K562 (cell line): Measurements from ENCODE around the gene TAF9B. TPM values are rescaled to one million over a fixed set of nuclear protein-coding genes. Genes with fewer than 3 reads are reported as not detected.

ENCODE experiments used
- ATAC-seq: fragments of 200-7000 bp; cut with Tn5 transposase; 3 replicates; pipeline ENCODE4 v1.9.1; 2020; ENCODE audit warnings: moderate library complexity
- BruUV-seq: library from RNA; stranded (reverse); fragments of 400-500 nt; replicated peaks from 2 replicates; lab custom pipeline; 2021; lab: Mats Ljungman, UMichigan
- CTCF ChIA-PET: fragments of 300-600 bp; formaldehyde crosslinking; extraction: SDS; loops from one replicate; lab custom pipeline; 2021; ENCODE audit warnings: low intra/inter-chr PET ratio; lab: Yijun Ruan, JAX
- POLR2A ChIA-PET: fragments of 300-600, 350-650 bp; sonication (Branson Sonifier 250); formaldehyde crosslinking; extraction: SDS; loops from one replicate; lab custom pipeline; 2021; ENCODE audit warnings: antibody characterized with exemption, inconsistent platforms; lab: Yijun Ruan, JAX
- DNase-seq, 4 experiments: peaks; one replicate each; pipeline versions ENCODE4 v3.0.0 to v3.0.0-alpha.2; 2011 to 2018; ENCODE audit warnings: low spot score in 3 of 4, mixed read lengths in 3 of 4; ENCODE audit errors: extremely low read depth in 1 of 4
- FAIRE-seq: peaks from 2 replicates; lab custom pipeline; 2011; peaks lifted over from hg19 to GRCh38; lab: Jason Lieb, UNC
- H2AFZ ChIP-seq: 2 replicates; pipeline ENCODE4 v1.6.0; 2011; ENCODE audit warnings: low read depth, low read length, control low read depth, inconsistent platforms
- H3K27ac ChIP-seq: fragments of 200-600 bp; 3 replicates; pipeline ENCODE4 v1.8.0; 2011; ENCODE audit warnings: low read depth, mild to moderate bottlenecking, control low read depth, inconsistent platforms, low read length, moderate library complexity, mixed read lengths; ENCODE audit errors: extremely low read depth
- H3K27me3 ChIP-seq, 2 experiments: fragments of 300-600 bp in 1 of 2; 2 replicates in 1 of 2; 3 replicates in 1 of 2; pipeline versions ENCODE4 v1.6.0 to v1.8.0; 2011; ENCODE audit warnings: inconsistent platforms in 2 of 2, low read length in 2 of 2, mild to moderate bottlenecking in 1 of 2, mixed read lengths in 1 of 2, moderate library complexity in 1 of 2; ENCODE audit not compliant: control insufficient read depth in 2 of 2, insufficient read depth in 2 of 2
- H3K36me3 ChIP-seq: fragments of 300-600 bp; 3 replicates; pipeline ENCODE4 v1.8.0; 2011; ENCODE audit warnings: mild to moderate bottlenecking, low read length, inconsistent platforms; ENCODE audit not compliant: control insufficient read depth, insufficient read depth
- H3K4me1 ChIP-seq, 2 experiments: fragments of 200-600 bp in 1 of 2; replicated peaks in 1 of 2; 2 replicates in 1 of 2; 3 replicates in 1 of 2; pipeline versions ENCODE4 v1.5.1 to v1.8.0; 2011; ENCODE audit warnings: inconsistent platforms in 2 of 2, low read length in 2 of 2, mild to moderate bottlenecking in 1 of 2, mixed read lengths in 1 of 2, moderate library complexity in 1 of 2; ENCODE audit not compliant: control insufficient read depth in 2 of 2, insufficient read depth in 2 of 2
- H3K4me2 ChIP-seq: 2 replicates; pipeline ENCODE4 v1.6.1; 2011; ENCODE audit warnings: low read length, control low read depth, inconsistent platforms, mixed read lengths; ENCODE audit not compliant: insufficient read depth
- H3K4me3 ChIP-seq: fragments of 200-600 bp; sonication (generic), shearing (Covaris generic); 2 replicates; pipeline ENCODE4 v1.5.1; 2016; ENCODE audit warnings: control low read depth, inconsistent platforms
- H3K79me2 ChIP-seq: fragments of 200-600 bp; 3 replicates; pipeline ENCODE4 v1.8.0; 2011; ENCODE audit warnings: low read length, inconsistent platforms; ENCODE audit not compliant: control insufficient read depth, insufficient read depth
- H3K9ac ChIP-seq, 2 experiments: 2 replicates each; pipeline versions ENCODE4 v1.6.0 to v1.6.1; 2011; ENCODE audit warnings: low read depth in 2 of 2, low read length in 2 of 2, control low read depth in 1 of 2, inconsistent platforms in 1 of 2, mild to moderate bottlenecking in 1 of 2, mixed read lengths in 1 of 2; ENCODE audit not compliant: insufficient read depth in 1 of 2
- H3K9me1 ChIP-seq: one replicate; pipeline ENCODE4 v1.6.0; 2011; ENCODE audit warnings: inconsistent platforms, mild to moderate bottlenecking, low read length, moderate library complexity; ENCODE audit not compliant: control insufficient read depth, insufficient read depth
- H3K9me3 ChIP-seq: replicated peaks from 2 replicates; pipeline ENCODE4 v1.5.1; 2011; ENCODE audit warnings: low read depth, low read length, inconsistent platforms; ENCODE audit not compliant: control insufficient read depth, insufficient read depth
- H4K20me1 ChIP-seq: replicated peaks from 2 replicates; pipeline ENCODE4 v1.6.1; 2011; ENCODE audit warnings: low read length, inconsistent platforms, mixed read lengths; ENCODE audit not compliant: control insufficient read depth, insufficient read depth
- CEBPG ChIP-seq, 3 experiments: fragments of 200-800 bp in 1 of 3; sonication (Bioruptor generic) in 1 of 3; sonication (generic) in 1 of 3; formaldehyde crosslinking in 1 of 3; IDR thresholded peaks in 2 of 3; conservative IDR thresholded peaks in 1 of 3; 2 replicates each; pipeline versions ENCODE4 v1.6.1 to v1.8.0; 2016 to 2022; ENCODE audit warnings: missing compliant biosample characterization in 2 of 3, missing genetic modification characterization in 2 of 3, mild to moderate bottlenecking in 1 of 3, missing genetic modification reagents in 1 of 3
- CHD1 ChIP-seq: fragments of 200-600 bp; sonication (generic); IDR thresholded peaks from one replicate; pipeline ENCODE4 v1.6.1; 2012; ENCODE audit warnings: mild to moderate bottlenecking, moderate library complexity, low read length, inconsistent platforms
- ESRRA ChIP-seq: fragments of 450-650 bp; IDR thresholded peaks from 2 replicates; pipeline ENCODE4 v1.6.1; 2014; ENCODE audit warnings: low read depth, mild to moderate bottlenecking, moderate library complexity, borderline replicate concordance
- MYC ChIP-seq, 2 experiments: fragments of 250-450 bp in 1 of 2; sonication (Bioruptor Pico) in 1 of 2; IDR thresholded peaks; 2 replicates each; pipeline versions ENCODE4 v1.5.1 to v1.6.1; 2012 to 2021; ENCODE audit warnings: low read depth in 2 of 2, borderline replicate concordance in 1 of 2, improper control_type of control experiment in 1 of 2, low read length in 1 of 2, mild to moderate bottlenecking in 1 of 2, moderate library complexity in 1 of 2
- ZNF124 ChIP-seq: sonication (generic); formaldehyde crosslinking; IDR thresholded peaks from 2 replicates; pipeline ENCODE4 v1.8.1; 2022; ENCODE audit warnings: missing genetic modification reagents
- WGBS: fragments of 100-300 bp; shearing (Covaris generic); methylation state at CpG from one replicate; pipeline ENCODE4 v1.1.6; 2016; ENCODE audit warnings: low coverage, mixed read lengths; ENCODE audit not compliant: insufficient coverage; ENCODE audit errors: missing lambda C conversion rate; 5-methylcytosine and 5-hydroxymethylcytosine counted together
- in situ Hi-C: fragments of 300-500 bp; cut with MboI; formaldehyde crosslinking; loops from 4 replicates; pipeline ENCODE4 v1.15.0; 2018; ENCODE audit warnings: inconsistent platforms, mixed read lengths
- intact Hi-C: fragments of 100-400 bp; cut with micrococcal nuclease; formaldehyde crosslinking; loops from 2 replicates; pipeline ENCODE4 v1.14.2; 2022
- polyA plus RNA-seq, 8 experiments: library from polyadenylated mRNA; depleted of rRNA in 4 of 8; stranded (reverse) in 5 of 8; unstranded in 3 of 8; fragments of >200 nt; fragmentation: Nextera tagmentation in 2 of 8; fragmentation: Illumina TruSeq in 1 of 8; extraction: Ambion mirVana in 2 of 8; extraction: Trizol in 1 of 8; gene quantifications; 2 replicates each; pipeline versions ENCODE4 v1.2.1 to v1.2.3, GENCODE V29; 2011 to 2014; ENCODE audit warnings: inconsistent platforms in 1 of 8, missing spikeins in 1 of 8
- total RNA-seq, 7 experiments: library from RNA; depleted of rRNA in 6 of 7; stranded (reverse); fragments of >200 nt in 6 of 7; fragmentation: Illumina TruSeq in 2 of 7; extraction: Trizol in 2 of 7; gene quantifications; 2 replicates each; pipeline versions ENCODE4 v1.2.1 to v1.2.3, GENCODE V29; 2011 to 2021; ENCODE audit warnings: low replicate concordance in 1 of 7
- TF ChIP-seq, protein P1 (sequence below): sonication (generic); formaldehyde crosslinking; IDR thresholded peaks from 2 replicates; pipeline ENCODE4 v1.8.1; 2023; ENCODE audit warnings: missing genetic modification reagents, mild to moderate bottlenecking, borderline replicate concordance
- TF ChIP-seq, protein P2 (sequence below): conservative IDR thresholded peaks from 2 replicates; pipeline ENCODE4 v1.6.1; 2011; ENCODE audit warnings: low read depth, mild to moderate bottlenecking, low read length; ENCODE audit not compliant: control insufficient read depth
- TF ChIP-seq, protein P3 (sequence below): fragments of 150-350 bp; IDR thresholded peaks from 2 replicates; pipeline ENCODE4 v1.6.1; 2014; ENCODE audit warnings: low read depth, mild to moderate bottlenecking, low read length, borderline replicate concordance

The TAF9B gene
- total and polyA plus RNA-seq, 9 of the 15 experiments (the other 6 are each of a cell fraction or from before 2014, with no cell fraction given): 10.9 to 42.1 (median 20.8) TPM

DNA sequence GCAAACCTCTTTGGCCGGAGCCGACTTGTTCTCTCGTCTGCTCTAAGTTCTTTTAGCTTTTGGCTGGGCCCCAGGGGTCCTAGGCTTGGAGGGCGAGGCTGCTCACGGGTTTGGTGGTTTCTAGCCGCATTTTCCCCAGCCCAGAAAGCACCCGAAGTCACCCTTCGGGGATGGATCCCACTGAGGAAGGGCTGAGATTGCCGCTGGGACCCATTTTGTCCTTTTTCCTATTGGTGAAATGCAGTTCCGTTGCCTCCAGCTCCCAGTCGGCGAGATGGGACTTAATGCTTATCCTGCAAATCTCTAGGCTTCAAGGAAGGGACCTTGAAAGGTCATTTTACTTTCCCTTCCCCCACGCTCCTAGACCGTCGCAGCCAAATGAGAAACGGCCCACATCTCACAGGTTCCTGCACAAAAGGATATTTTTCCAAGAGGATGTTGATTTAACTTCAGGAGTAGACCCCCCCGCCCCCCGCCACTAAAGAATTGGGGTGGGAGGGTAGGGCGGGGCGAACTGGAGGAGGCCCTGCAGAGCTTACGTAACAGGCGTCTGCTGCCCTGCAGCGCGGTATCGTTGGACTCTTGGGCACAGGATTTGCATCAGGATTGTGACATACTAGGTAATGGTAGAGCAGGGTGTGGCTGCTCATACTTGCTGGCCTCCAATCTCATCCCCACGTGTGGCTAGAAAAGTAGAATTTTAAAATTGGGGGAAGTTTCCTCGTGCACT lies 34.8 kb downstream of the TAF9B start:
- Histone ChIP-seq H3K9me1 (peaks cover 4% of the 10 kb centered on the region), H3K27me3 (no peaks in the 10 kb centered on the region), H4K20me1 (peaks cover 47% of the 10 kb centered on the region), H3K4me1 (peaks cover 5 to 8% of the 10 kb centered on the region in 2 experiments; a peak in 3 of 5 replicates), H3K4me2 (peak overlapping the region; percentile 91), H3K27ac (peak overlapping the region; percentile 82), H3K9ac (peak overlapping the region; percentile 90 to 98), H2AFZ (peak overlapping the region; percentile 52), H3K79me2 (peaks cover 56% of the 10 kb centered on the region), H3K9me3 (no peaks in the 10 kb centered on the region), H3K4me3 (peak overlapping the region; percentile 87), H3K36me3 (peaks cover 48% of the 10 kb centered on the region)
- BruUV-seq: TSS peak; percentile 42
- WGBS: under 1% methylated on average over 14 of the region's 27 CpGs
- in situ Hi-C loops (no loop called here), intact Hi-C loops (loop anchor here (2.0 to 5.0 kb wide), 2 partner anchors 34 to 207 kb away; partner anchors contain the start of genes COX7B, MAGT1 and TAF9B)
- no peak for FAIRE-seq
- CTCF ChIA-PET: no interaction called here
- peak; percentile 29 to 70 (median 34) for DNase-seq
- POLR2A ChIA-PET: interaction anchor here (0.6 to 1.5 kb wide), 7 partner anchors 11 to 520 kb away, joined by 3 to 5 read pairs (median 4); partner anchors contain the start of genes COX7B and TAF9B
- ATAC-seq: peak; percentile 55
- TF ChIP-seq ESRRA (peak; percentile 81), CHD1 (peak; percentile 56), MYC (IDR thresholded peaks at IDR 0.05; ENCODE audit: low read depth, low read length) (peak; percentile 16; the same call in 1 of the 2 replicates), MYC (CRISPR knock-in tag; IDR thresholded peaks at IDR 0.05; ENCODE audit: borderline replicate concordance, low read depth) (no peak), CEBPG (CRISPR knock-in tag; IDR thresholded peaks at IDR 0.05) (peak; percentile 71), CEBPG (tag; conservative IDR thresholded peaks at IDR 0.05 in 1 of 2, IDR thresholded peaks at IDR 0.05 in 1 of 2) (peak; percentile 70 to 90), ZNF124 (CRISPR knock-in tag) (no peak)
- TF ChIP-seq, protein P1, sequence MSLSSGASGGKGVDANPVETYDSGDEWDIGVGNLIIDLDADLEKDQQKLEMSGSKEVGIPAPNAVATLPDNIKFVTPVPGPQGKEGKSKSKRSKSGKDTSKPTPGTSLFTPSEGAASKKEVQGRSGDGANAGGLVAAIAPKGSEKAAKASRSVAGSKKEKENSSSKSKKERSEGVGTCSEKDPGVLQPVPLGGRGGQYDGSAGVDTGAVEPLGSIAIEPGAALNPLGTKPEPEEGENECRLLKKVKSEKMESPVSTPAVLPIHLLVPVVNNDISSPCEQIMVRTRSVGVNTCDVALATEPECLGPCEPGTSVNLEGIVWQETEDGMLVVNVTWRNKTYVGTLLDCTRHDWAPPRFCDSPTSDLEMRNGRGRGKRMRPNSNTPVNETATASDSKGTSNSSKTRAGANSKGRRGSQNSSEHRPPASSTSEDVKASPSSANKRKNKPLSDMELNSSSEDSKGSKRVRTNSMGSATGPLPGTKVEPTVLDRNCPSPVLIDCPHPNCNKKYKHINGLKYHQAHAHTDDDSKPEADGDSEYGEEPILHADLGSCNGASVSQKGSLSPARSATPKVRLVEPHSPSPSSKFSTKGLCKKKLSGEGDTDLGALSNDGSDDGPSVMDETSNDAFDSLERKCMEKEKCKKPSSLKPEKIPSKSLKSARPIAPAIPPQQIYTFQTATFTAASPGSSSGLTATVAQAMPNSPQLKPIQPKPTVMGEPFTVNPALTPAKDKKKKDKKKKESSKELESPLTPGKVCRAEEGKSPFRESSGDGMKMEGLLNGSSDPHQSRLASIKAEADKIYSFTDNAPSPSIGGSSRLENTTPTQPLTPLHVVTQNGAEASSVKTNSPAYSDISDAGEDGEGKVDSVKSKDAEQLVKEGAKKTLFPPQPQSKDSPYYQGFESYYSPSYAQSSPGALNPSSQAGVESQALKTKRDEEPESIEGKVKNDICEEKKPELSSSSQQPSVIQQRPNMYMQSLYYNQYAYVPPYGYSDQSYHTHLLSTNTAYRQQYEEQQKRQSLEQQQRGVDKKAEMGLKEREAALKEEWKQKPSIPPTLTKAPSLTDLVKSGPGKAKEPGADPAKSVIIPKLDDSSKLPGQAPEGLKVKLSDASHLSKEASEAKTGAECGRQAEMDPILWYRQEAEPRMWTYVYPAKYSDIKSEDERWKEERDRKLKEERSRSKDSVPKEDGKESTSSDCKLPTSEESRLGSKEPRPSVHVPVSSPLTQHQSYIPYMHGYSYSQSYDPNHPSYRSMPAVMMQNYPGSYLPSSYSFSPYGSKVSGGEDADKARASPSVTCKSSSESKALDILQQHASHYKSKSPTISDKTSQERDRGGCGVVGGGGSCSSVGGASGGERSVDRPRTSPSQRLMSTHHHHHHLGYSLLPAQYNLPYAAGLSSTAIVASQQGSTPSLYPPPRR (CRISPR knock-in tag): no peak
- TF ChIP-seq, protein P2, sequence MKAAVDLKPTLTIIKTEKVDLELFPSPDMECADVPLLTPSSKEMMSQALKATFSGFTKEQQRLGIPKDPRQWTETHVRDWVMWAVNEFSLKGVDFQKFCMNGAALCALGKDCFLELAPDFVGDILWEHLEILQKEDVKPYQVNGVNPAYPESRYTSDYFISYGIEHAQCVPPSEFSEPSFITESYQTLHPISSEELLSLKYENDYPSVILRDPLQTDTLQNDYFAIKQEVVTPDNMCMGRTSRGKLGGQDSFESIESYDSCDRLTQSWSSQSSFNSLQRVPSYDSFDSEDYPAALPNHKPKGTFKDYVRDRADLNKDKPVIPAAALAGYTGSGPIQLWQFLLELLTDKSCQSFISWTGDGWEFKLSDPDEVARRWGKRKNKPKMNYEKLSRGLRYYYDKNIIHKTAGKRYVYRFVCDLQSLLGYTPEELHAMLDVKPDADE: no peak
- TF ChIP-seq, protein P3, sequence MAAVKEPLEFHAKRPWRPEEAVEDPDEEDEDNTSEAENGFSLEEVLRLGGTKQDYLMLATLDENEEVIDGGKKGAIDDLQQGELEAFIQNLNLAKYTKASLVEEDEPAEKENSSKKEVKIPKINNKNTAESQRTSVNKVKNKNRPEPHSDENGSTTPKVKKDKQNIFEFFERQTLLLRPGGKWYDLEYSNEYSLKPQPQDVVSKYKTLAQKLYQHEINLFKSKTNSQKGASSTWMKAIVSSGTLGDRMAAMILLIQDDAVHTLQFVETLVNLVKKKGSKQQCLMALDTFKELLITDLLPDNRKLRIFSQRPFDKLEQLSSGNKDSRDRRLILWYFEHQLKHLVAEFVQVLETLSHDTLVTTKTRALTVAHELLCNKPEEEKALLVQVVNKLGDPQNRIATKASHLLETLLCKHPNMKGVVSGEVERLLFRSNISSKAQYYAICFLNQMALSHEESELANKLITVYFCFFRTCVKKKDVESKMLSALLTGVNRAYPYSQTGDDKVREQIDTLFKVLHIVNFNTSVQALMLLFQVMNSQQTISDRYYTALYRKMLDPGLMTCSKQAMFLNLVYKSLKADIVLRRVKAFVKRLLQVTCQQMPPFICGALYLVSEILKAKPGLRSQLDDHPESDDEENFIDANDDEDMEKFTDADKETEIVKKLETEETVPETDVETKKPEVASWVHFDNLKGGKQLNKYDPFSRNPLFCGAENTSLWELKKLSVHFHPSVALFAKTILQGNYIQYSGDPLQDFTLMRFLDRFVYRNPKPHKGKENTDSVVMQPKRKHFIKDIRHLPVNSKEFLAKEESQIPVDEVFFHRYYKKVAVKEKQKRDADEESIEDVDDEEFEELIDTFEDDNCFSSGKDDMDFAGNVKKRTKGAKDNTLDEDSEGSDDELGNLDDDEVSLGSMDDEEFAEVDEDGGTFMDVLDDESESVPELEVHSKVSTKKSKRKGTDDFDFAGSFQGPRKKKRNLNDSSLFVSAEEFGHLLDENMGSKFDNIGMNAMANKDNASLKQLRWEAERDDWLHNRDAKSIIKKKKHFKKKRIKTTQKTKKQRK: no peak
